OCI-LY7 (cell line): Measurements from ENCODE around the gene CNR2. TPM values are rescaled to one million over a fixed set of nuclear protein-coding genes. Genes with fewer than 3 reads are reported as not detected.
A peak's percentile ranks its signal among the peaks of the same experiment; 100 is the strongest.

Experiments used
- BruUV-seq: library from RNA; stranded (reverse); fragments of 400-500 nt; replicated peaks from 2 replicates; lab custom pipeline; 2021; lab: Mats Ljungman, UMichigan
- CTCF ChIA-PET: fragments of 300-600 bp; sonication (Branson Sonifier 250); formaldehyde crosslinking; loops from one replicate; lab custom pipeline; 2022; ENCODE audit warnings: antibody characterized with exemption; ENCODE audit not compliant: unreplicated experiment; lab: Charles Lee
- POLR2A ChIA-PET: fragments of 300-600 bp; sonication (Branson Sonifier 250); formaldehyde crosslinking; loops from one replicate; lab custom pipeline; 2022; ENCODE audit warnings: antibody characterized with exemption; lab: Charles Lee
- DNase-seq: peaks from one replicate; pipeline ENCODE4 v3.0.0-alpha.2; 2015; ENCODE audit warnings: low spot score
- H2AFZ ChIP-seq: fragments of 200-600 bp; sonication (generic), shearing (Covaris generic); 2 replicates; pipeline ENCODE4 v1.6.1; 2014; ENCODE audit warnings: mild to moderate bottlenecking, antibody characterized with exemption, low read length, moderate library complexity
- H3K27ac ChIP-seq: fragments of 200-600 bp; sonication (generic); 2 replicates; pipeline ENCODE4 v1.5.1; 2014; ENCODE audit warnings: mixed run types, low read depth, mild to moderate bottlenecking, moderate library complexity, low read length, inconsistent platforms; ENCODE audit not compliant: poor library complexity, severe bottlenecking
- H3K36me3 ChIP-seq: fragments of 200-600 bp; sonication (generic); 2 replicates; pipeline ENCODE4 v1.6.1; 2014; ENCODE audit warnings: mild to moderate bottlenecking, antibody characterized with exemption, low read length, moderate library complexity, mixed read lengths; ENCODE audit not compliant: insufficient read depth
- H3K4me1 ChIP-seq: fragments of 200-600 bp; sonication (generic); 2 replicates; pipeline ENCODE4 v1.5.1; 2014; ENCODE audit warnings: mild to moderate bottlenecking, low read length; ENCODE audit not compliant: insufficient read depth, poor library complexity, severe bottlenecking
- H3K4me2 ChIP-seq: fragments of 200-600 bp; sonication (generic); 2 replicates; pipeline ENCODE4 v1.6.1; 2014; ENCODE audit warnings: mild to moderate bottlenecking, low read length
- H3K4me3 ChIP-seq: fragments of 200-600 bp; sonication (generic); 2 replicates; pipeline ENCODE4 v1.5.1; 2014; ENCODE audit warnings: mild to moderate bottlenecking, low read depth, low read length; ENCODE audit not compliant: poor library complexity, severe bottlenecking
- H3K79me2 ChIP-seq: fragments of 200-600 bp; sonication (generic); 2 replicates; pipeline ENCODE4 v1.6.1; 2016; ENCODE audit warnings: low read depth, mild to moderate bottlenecking, low read length, moderate library complexity, mixed read lengths; ENCODE audit not compliant: insufficient read depth
- H3K9me2 ChIP-seq: fragments of 200-600 bp; sonication (generic); 2 replicates; pipeline ENCODE4 v1.6.1; 2016; ENCODE audit warnings: mild to moderate bottlenecking, low read length, mixed read lengths; ENCODE audit not compliant: insufficient read depth
- H3K9me3 ChIP-seq: fragments of 200-600 bp; sonication (generic); 2 replicates; pipeline ENCODE4 v1.6.1; 2014; ENCODE audit warnings: mild to moderate bottlenecking, mixed run types, low read length, mixed read lengths
- H4K20me1 ChIP-seq: fragments of 200-600 bp; sonication (generic); 2 replicates; pipeline ENCODE4 v1.6.1; 2014; ENCODE audit warnings: mild to moderate bottlenecking, antibody characterized with exemption, low read length, moderate library complexity, mixed read lengths; ENCODE audit not compliant: insufficient read depth
- EZH2phosphoT487 ChIP-seq: fragments of 200-600 bp; sonication (generic); IDR thresholded peaks from 2 replicates; pipeline ENCODE4 v1.6.1; 2018; ENCODE audit warnings: low read depth, borderline replicate concordance, mild to moderate bottlenecking, mixed run types, antibody characterized with exemption, low read length, moderate library complexity, mixed read lengths
- intact Hi-C: fragments of 100-400 bp; cut with micrococcal nuclease; formaldehyde crosslinking; loops from one replicate; pipeline ENCODE4 v1.10.0; 2022; ENCODE audit not compliant: unreplicated experiment
- total RNA-seq, 2 experiments: library from RNA; depleted of rRNA in 1 of 2; stranded (reverse); fragments of >200 nt in 1 of 2; shearing (Covaris generic) in 1 of 2; gene quantifications; 2 replicates each; pipeline ENCODE4 v1.2.3, GENCODE V29; 2014 to 2022
- TF ChIP-seq, protein P1 (sequence below): fragments of 200-600 bp; sonication (generic); conservative IDR thresholded peaks from 2 replicates; pipeline ENCODE4 v1.5.1; 2014; ENCODE audit warnings: mild to moderate bottlenecking, antibody characterized with exemption, low read length, moderate library complexity, mixed read lengths

Gene CNR2
- total RNA-seq, 2 experiments from 2014 or later, result 14.1 to 17.0 TPM

DNA sequence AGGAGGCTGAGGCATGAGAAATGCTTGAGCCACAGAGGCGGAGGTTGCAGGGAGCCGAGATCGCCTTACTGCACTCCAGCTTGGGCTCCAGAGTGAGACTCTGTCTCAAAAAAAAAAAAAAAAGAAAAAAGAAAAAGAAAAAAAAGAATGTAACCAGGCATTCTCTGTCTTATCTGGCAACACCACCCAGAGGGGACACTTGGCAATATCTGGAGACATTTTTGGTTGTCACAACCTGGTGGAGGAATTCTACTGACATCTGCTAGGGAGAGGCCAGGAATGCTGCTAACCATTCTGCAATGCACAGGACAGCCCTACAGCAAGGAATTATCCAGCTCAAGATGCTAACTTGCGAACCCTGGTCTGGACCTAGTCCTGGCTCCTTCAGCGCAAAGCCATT lies 2.3 kb upstream of the CNR2 start:
- BruUV-seq, result no TSS peak
- H3K79me2 ChIP-seq, result peaks cover 27% of the 10 kb centered on the region; the same call in 1 of the 2 replicates
- H3K36me3 ChIP-seq, result no peaks in the 10 kb centered on the region
- peak overlapping the region; percentile 85; the same call in 1 of the 2 replicates for H2AFZ ChIP-seq
- DNase-seq, result no peak
- no peaks in the 10 kb centered on the region for H3K9me3 ChIP-seq
- H3K27ac ChIP-seq, result peak overlapping the region; percentile 71
- POLR2A ChIA-PET, result interaction anchor here (0.6 to 2.2 kb wide), 5 partner anchors 16 to 98 kb away, joined by 3 to 6 read pairs (median 3); no protein-coding TSS in a partner anchor
- no peaks in the 10 kb centered on the region for H3K9me2 ChIP-seq
- peak overlapping the region; percentile 71; the same call in 1 of the 2 replicates for H3K4me2 ChIP-seq
- CTCF ChIA-PET, result interaction anchor here (1.3 to 2.5 kb wide), 2 partner anchors 15 to 137 kb away, joined by 5 to 14 read pairs; partner anchors contain the start of gene PITHD1
- H3K4me1 ChIP-seq, result peaks cover 82% of the 10 kb centered on the region
- H3K4me3 ChIP-seq, result no peak overlapping the region
- intact Hi-C loops, result no loop called here
- H4K20me1 ChIP-seq, result no peaks in the 10 kb centered on the region
- no peak for TF ChIP-seq EZH2phosphoT487
- TF ChIP-seq, protein P1, sequence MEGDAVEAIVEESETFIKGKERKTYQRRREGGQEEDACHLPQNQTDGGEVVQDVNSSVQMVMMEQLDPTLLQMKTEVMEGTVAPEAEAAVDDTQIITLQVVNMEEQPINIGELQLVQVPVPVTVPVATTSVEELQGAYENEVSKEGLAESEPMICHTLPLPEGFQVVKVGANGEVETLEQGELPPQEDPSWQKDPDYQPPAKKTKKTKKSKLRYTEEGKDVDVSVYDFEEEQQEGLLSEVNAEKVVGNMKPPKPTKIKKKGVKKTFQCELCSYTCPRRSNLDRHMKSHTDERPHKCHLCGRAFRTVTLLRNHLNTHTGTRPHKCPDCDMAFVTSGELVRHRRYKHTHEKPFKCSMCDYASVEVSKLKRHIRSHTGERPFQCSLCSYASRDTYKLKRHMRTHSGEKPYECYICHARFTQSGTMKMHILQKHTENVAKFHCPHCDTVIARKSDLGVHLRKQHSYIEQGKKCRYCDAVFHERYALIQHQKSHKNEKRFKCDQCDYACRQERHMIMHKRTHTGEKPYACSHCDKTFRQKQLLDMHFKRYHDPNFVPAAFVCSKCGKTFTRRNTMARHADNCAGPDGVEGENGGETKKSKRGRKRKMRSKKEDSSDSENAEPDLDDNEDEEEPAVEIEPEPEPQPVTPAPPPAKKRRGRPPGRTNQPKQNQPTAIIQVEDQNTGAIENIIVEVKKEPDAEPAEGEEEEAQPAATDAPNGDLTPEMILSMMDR, result no peak

DNA sequence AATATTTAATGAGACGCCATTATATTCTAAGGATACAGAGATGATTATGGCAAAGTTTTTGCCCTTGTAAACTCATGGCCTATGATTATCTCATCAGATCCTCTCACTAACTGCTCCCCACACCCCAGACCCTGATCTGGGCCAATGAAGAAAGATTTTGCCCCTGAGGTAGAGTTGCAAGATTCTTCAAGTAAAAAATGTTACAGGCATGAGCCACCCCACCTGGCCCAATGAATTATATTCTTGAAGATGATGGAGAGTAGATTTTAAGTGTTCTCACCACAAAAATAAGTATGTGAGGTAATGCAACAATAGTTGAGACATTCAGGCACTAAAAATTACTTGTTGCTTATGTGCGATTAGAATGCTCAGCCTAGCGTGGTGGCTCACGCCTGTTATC lies 1.8 kb upstream of the CNR2 start:
- no peak overlapping the region for H3K4me2 ChIP-seq
- H2AFZ ChIP-seq, result peak overlapping the region; percentile 20; the same call in 1 of the 2 replicates
- no peaks in the 10 kb centered on the region for H3K9me2 ChIP-seq
- H3K4me3 ChIP-seq, result no peak overlapping the region
- POLR2A ChIA-PET, result interaction anchor here (0.6 to 2.2 kb wide), 4 partner anchors 17 to 97 kb away, joined by 3 to 6 read pairs (median 3); no protein-coding TSS in a partner anchor
- H3K4me1 ChIP-seq, result peaks cover 82% of the 10 kb centered on the region
- H3K9me3 ChIP-seq, result no peaks in the 10 kb centered on the region
- H3K36me3 ChIP-seq, result no peaks in the 10 kb centered on the region
- no peak for TF ChIP-seq EZH2phosphoT487
- TF ChIP-seq, protein P1, result no peak
- CTCF ChIA-PET, result interaction anchor here (2.5 kb wide), 1 partner anchor 16 kb away, joined by 14 read pairs; no protein-coding TSS in a partner anchor
- H3K27ac ChIP-seq, result peak overlapping the region; percentile 71
- BruUV-seq, result no TSS peak
- intact Hi-C loops, result loop anchor here (1.0 kb wide), 1 partner anchor 47 kb away; the partner anchor contains the start of gene FUCA1
- H3K79me2 ChIP-seq, result peaks cover 33% of the 10 kb centered on the region; the same call in 1 of the 2 replicates
- H4K20me1 ChIP-seq, result no peaks in the 10 kb centered on the region
- no peak for DNase-seq

DNA sequence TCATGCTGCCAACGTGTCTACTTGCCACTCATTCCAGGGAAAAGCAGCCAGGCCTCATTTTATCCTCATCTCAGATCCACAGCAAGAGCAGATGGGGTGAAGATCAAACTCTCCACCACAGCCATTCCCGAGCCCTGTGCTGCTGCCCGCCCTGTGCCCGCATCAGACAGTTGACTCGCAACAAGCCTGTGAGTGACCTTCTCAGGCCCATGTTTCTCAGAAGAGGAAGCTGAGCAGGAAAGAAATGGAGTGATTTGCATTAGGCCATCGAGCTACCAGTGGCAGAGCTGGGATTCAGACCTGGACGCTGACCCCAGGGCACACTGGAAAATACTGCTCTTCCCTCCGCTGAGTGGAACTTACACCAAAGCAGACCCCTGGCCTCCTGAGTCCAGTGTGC lies 1.2 kb downstream of the CNR2 start:
- intact Hi-C loops, result no loop called here

More for the DNA sequence above, 1.2 kb downstream of the CNR2 start:
- Histone ChIP-seq H3K4me2 (peak overlapping the region; percentile 83), H4K20me1 (no peaks in the 10 kb centered on the region), H3K79me2 (peaks cover 54% of the 10 kb centered on the region; the same call in 1 of the 2 replicates), H3K4me1 (peaks cover 96% of the 10 kb centered on the region), H3K4me3 (peak overlapping the region; percentile 76), H2AFZ (no peak overlapping the region), H3K27ac (peak overlapping the region; percentile 95), H3K36me3 (no peaks in the 10 kb centered on the region), H3K9me2 (no peaks in the 10 kb centered on the region), H3K9me3 (no peaks in the 10 kb centered on the region)
- ChIA-PET CTCF (interaction anchor here (0.9 to 3.9 kb wide), 2 partner anchors 101 to 104 kb away, joined by 3 to 20 read pairs; no protein-coding TSS in a partner anchor), POLR2A (interaction anchor here (0.6 to 5.8 kb wide), 6 partner anchors 15 to 371 kb away, joined by 3 to 27 read pairs (median 4); partner anchors contain the start of genes ELOA and PNRC2)
- peak; percentile 41 for DNase-seq
- no TSS peak for BruUV-seq
- TF ChIP-seq, protein P1, result no peak
- no peak for TF ChIP-seq EZH2phosphoT487
